ENCODE measurements around the gene LHX1.

DNA sequence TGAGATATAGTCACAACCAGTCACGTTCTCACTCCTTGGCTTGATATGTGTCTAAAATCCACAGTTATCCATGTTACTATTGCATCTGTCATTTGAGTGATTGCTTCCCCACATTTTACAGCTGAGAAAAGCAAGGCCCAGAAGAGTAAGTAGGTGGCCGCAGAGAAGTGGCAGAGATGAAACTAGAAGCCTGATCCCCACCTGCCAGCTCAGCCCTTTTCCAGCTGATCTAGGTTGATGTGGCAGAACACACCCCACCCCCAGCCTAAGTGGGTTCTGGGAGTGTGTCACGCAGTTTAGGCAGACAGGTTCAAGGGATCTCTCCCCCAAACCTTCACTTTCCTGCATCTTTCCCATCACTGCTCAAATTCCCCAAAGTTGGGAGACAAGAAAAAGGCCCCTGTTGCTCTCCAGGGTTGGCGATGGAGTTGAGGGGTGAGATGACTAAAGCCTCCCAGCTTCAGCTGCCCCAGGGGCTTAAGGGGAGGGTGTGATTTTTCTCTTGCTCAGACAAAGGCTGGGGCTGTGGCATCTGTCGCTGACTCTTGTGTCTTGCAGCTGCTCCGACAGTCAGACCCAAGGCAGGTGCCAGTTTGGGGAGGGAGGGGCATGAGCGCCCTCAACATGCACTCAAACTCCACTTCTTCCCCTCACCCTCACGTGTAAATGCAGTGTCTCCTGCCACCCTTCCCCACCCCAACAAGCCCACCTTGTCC, 48.9 kb upstream of the LHX1 start:
- TF ChIP-seq, protein P1, sequence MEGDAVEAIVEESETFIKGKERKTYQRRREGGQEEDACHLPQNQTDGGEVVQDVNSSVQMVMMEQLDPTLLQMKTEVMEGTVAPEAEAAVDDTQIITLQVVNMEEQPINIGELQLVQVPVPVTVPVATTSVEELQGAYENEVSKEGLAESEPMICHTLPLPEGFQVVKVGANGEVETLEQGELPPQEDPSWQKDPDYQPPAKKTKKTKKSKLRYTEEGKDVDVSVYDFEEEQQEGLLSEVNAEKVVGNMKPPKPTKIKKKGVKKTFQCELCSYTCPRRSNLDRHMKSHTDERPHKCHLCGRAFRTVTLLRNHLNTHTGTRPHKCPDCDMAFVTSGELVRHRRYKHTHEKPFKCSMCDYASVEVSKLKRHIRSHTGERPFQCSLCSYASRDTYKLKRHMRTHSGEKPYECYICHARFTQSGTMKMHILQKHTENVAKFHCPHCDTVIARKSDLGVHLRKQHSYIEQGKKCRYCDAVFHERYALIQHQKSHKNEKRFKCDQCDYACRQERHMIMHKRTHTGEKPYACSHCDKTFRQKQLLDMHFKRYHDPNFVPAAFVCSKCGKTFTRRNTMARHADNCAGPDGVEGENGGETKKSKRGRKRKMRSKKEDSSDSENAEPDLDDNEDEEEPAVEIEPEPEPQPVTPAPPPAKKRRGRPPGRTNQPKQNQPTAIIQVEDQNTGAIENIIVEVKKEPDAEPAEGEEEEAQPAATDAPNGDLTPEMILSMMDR (IDR thresholded peaks at IDR 0.05) = no peak
- TF ChIP-seq POLR2A (IDR thresholded peaks at IDR 0.05) = no peak
